ENCODE results near the gene PIP5K1A.

Gene PIP5K1A

DNA sequence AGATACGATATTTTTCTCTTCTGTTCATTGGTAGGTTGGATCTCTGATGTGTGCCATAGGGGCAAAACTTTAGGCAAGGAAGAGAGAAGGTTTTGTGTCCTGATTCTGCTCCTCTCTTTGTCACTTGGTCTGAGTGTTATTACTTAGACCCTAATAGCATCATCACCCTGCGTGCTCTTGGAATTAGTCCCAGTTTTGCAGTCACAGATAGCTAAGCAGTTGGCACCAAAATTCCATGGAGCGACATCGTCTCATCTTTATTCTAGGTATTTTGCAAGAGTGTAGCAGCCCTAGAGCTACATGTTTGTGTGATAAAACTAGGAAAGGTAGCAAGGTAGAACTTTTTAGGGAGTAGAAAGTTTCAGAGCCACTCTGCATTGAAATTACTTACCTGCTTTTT, 23.8 kb downstream of the PIP5K1A start (continued):
- TF ChIP-seq, protein P1, sequence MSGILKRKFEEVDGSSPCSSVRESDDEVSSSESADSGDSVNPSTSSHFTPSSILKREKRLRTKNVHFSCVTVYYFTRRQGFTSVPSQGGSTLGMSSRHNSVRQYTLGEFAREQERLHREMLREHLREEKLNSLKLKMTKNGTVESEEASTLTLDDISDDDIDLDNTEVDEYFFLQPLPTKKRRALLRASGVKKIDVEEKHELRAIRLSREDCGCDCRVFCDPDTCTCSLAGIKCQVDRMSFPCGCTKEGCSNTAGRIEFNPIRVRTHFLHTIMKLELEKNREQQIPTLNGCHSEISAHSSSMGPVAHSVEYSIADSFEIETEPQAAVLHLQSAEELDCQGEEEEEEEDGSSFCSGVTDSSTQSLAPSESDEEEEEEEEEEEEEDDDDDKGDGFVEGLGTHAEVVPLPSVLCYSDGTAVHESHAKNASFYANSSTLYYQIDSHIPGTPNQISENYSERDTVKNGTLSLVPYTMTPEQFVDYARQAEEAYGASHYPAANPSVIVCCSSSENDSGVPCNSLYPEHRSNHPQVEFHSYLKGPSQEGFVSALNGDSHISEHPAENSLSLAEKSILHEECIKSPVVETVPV (CRISPR knock-in tag; IDR thresholded peaks at IDR 0.05), result no peak
- TF ChIP-seq, protein P2, sequence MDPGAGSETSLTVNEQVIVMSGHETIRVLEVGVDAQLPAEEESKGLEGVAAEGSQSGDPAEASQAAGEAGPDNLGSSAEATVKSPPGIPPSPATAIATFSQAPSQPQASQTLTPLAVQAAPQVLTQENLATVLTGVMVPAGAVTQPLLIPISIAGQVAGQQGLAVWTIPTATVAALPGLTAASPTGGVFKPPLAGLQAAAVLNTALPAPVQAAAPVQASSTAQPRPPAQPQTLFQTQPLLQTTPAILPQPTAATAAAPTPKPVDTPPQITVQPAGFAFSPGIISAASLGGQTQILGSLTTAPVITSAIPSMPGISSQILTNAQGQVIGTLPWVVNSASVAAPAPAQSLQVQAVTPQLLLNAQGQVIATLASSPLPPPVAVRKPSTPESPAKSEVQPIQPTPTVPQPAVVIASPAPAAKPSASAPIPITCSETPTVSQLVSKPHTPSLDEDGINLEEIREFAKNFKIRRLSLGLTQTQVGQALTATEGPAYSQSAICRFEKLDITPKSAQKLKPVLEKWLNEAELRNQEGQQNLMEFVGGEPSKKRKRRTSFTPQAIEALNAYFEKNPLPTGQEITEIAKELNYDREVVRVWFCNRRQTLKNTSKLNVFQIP (CRISPR knock-in tag; IDR thresholded peaks at IDR 0.05; ENCODE audit: borderline replicate concordance, low read depth), result no peak
- TF ChIP-seq RARB (CRISPR knock-in tag; IDR thresholded peaks at IDR 0.05), result no peak
- TF ChIP-seq ZNF565 (CRISPR knock-in tag; conservative IDR thresholded peaks at IDR 0.05; ENCODE audit: low read depth), result no peak
- TF ChIP-seq TOX (CRISPR knock-in tag; IDR thresholded peaks at IDR 0.05; ENCODE audit: borderline replicate concordance), result no peak
- TF ChIP-seq, protein P3, sequence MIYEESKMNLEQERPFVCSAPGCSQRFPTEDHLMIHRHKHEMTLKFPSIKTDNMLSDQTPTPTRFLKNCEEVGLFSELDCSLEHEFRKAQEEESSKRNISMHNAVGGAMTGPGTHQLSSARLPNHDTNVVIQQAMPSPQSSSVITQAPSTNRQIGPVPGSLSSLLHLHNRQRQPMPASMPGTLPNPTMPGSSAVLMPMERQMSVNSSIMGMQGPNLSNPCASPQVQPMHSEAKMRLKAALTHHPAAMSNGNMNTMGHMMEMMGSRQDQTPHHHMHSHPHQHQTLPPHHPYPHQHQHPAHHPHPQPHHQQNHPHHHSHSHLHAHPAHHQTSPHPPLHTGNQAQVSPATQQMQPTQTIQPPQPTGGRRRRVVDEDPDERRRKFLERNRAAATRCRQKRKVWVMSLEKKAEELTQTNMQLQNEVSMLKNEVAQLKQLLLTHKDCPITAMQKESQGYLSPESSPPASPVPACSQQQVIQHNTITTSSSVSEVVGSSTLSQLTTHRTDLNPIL (CRISPR knock-in tag; IDR thresholded peaks at IDR 0.05; ENCODE audit: low read depth), result no peak
- TF ChIP-seq ESRRG (CRISPR knock-in tag; IDR thresholded peaks at IDR 0.05), result no peak
- TF ChIP-seq OSR1 (CRISPR knock-in tag; IDR thresholded peaks at IDR 0.05), result no peak
- TF ChIP-seq ARNTL (CRISPR knock-in tag; IDR thresholded peaks at IDR 0.05; ENCODE audit: borderline replicate concordance, low read depth), result no peak
- no peak for TF ChIP-seq ISL1 (CRISPR knock-in tag; IDR thresholded peaks at IDR 0.05)

DNA sequence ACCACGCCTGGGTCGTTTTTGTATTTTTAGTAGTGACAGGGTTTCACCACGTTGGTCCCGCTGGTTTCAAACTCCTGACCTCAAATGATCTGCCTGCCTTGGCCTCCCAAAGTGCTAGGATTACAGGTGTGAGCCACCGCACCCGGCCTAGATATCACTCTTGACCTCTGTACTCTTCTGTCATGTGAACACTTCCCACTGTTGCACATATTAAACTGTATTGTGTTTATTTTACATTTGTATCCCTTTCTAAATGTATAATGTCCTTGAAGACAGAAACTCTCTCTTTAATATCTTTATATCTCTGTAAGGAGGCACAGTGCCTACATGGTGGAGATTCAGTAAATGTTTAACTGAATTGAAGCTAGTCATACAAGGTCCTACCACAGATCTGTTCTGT, 36.9 kb downstream of the PIP5K1A start:
- TF ChIP-seq PPARA (CRISPR knock-in tag; IDR thresholded peaks at IDR 0.05; ENCODE audit: borderline replicate concordance) (no peak), RARB (CRISPR knock-in tag; IDR thresholded peaks at IDR 0.05) (no peak), ARNTL (CRISPR knock-in tag; IDR thresholded peaks at IDR 0.05; ENCODE audit: borderline replicate concordance, low read depth) (no peak), ZFP3 (CRISPR knock-in tag; IDR thresholded peaks at IDR 0.05) (no peak), ZNF565 (CRISPR knock-in tag; conservative IDR thresholded peaks at IDR 0.05; ENCODE audit: low read depth) (no peak), ZNF70 (CRISPR knock-in tag; IDR thresholded peaks at IDR 0.05) (no peak), ESRRG (CRISPR knock-in tag; IDR thresholded peaks at IDR 0.05) (no peak), CSDC2 (CRISPR knock-in tag; IDR thresholded peaks at IDR 0.05) (no peak), GLIS3 (CRISPR knock-in tag; IDR thresholded peaks at IDR 0.05) (no peak), SNAI2 (CRISPR knock-in tag; IDR thresholded peaks at IDR 0.05) (no peak), OSR1 (CRISPR knock-in tag; IDR thresholded peaks at IDR 0.05) (no peak)
- TF ChIP-seq, protein P2 (CRISPR knock-in tag; IDR thresholded peaks at IDR 0.05; ENCODE audit: borderline replicate concordance, low read depth), result no peak
- TF ChIP-seq, protein P4, sequence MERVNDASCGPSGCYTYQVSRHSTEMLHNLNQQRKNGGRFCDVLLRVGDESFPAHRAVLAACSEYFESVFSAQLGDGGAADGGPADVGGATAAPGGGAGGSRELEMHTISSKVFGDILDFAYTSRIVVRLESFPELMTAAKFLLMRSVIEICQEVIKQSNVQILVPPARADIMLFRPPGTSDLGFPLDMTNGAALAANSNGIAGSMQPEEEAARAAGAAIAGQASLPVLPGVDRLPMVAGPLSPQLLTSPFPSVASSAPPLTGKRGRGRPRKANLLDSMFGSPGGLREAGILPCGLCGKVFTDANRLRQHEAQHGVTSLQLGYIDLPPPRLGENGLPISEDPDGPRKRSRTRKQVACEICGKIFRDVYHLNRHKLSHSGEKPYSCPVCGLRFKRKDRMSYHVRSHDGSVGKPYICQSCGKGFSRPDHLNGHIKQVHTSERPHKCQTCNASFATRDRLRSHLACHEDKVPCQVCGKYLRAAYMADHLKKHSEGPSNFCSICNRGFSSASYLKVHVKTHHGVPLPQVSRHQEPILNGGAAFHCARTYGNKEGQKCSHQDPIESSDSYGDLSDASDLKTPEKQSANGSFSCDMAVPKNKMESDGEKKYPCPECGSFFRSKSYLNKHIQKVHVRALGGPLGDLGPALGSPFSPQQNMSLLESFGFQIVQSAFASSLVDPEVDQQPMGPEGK (CRISPR knock-in tag; IDR thresholded peaks at IDR 0.05; ENCODE audit: borderline replicate concordance), result no peak
- TF ChIP-seq, protein P5, sequence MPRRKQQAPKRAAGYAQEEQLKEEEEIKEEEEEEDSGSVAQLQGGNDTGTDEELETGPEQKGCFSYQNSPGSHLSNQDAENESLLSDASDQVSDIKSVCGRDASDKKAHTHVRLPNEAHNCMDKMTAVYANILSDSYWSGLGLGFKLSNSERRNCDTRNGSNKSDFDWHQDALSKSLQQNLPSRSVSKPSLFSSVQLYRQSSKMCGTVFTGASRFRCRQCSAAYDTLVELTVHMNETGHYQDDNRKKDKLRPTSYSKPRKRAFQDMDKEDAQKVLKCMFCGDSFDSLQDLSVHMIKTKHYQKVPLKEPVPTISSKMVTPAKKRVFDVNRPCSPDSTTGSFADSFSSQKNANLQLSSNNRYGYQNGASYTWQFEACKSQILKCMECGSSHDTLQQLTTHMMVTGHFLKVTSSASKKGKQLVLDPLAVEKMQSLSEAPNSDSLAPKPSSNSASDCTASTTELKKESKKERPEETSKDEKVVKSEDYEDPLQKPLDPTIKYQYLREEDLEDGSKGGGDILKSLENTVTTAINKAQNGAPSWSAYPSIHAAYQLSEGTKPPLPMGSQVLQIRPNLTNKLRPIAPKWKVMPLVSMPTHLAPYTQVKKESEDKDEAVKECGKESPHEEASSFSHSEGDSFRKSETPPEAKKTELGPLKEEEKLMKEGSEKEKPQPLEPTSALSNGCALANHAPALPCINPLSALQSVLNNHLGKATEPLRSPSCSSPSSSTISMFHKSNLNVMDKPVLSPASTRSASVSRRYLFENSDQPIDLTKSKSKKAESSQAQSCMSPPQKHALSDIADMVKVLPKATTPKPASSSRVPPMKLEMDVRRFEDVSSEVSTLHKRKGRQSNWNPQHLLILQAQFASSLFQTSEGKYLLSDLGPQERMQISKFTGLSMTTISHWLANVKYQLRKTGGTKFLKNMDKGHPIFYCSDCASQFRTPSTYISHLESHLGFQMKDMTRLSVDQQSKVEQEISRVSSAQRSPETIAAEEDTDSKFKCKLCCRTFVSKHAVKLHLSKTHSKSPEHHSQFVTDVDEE (CRISPR knock-in tag; IDR thresholded peaks at IDR 0.05), result no peak
- no peak for ATAC-seq
